ENCODE data around the gene GORASP1. TPM values are rescaled to one million over a fixed set of nuclear protein-coding genes. Genes with fewer than 3 reads are reported as not detected.

GORASP1 gene
- total and polyA plus RNA-seq, 2 of the 13 experiments (the other 11 are each of a cell fraction or from before 2014, with no cell fraction given) = 36.4 to 39.8 TPM

GRCh38 chr3:39136533-39137434 lies 29.4 kb upstream of the GORASP1 start (continued):
- TF ChIP-seq RFX5 (IDR thresholded peaks at IDR 0.05; ENCODE audit: low read depth, low read length) = no peak

GRCh38 chr3:39135170-39135805 lies 27.9 kb upstream of the GORASP1 start:
- Histone ChIP-seq H3K4me3 (replicated peaks in 1 of 3; ENCODE audit: insufficient read depth in 1 of 3, low read depth in 2 of 3, low read length in 3 of 3) (no peak overlapping the region), H4K20me1 (ENCODE audit: insufficient read depth, low read length) (no peaks in the 10 kb centered on the region), H3K4me1 (ENCODE audit: insufficient read depth, low read length) (no peaks in the 10 kb centered on the region), H3K36me3 (replicated peaks in 1 of 2; ENCODE audit: control insufficient read depth in 1 of 2, insufficient read depth in 2 of 2, low read length in 2 of 2) (no peaks in the 10 kb centered on the region), H3K9ac (ENCODE audit: insufficient read depth, low read depth, low read length) (no peak overlapping the region), H3K79me2 (ENCODE audit: insufficient read depth, low read length) (no peaks in the 10 kb centered on the region), H3K4me2 (ENCODE audit: low read depth, low read length) (no peak overlapping the region), H3K9me3 (ENCODE audit: low read length) (no peaks in the 10 kb centered on the region), H3K27me3 (ENCODE audit: control insufficient read depth in 1 of 2, insufficient read depth in 2 of 2, low read length in 2 of 2) (0 out of 5 replicates have a peak, but pooled peaks cover 0 to 1% of the 10 kb centered on the region in 2 experiments), H2AFZ (ENCODE audit: low read length) (no peak overlapping the region), H3K27ac (ENCODE audit: extremely low read length, insufficient read depth, low read length) (no peak overlapping the region)
- ATAC-seq (no peak), DNase-seq (ENCODE audit: low spot score) (no peak), FAIRE-seq (no peak)
- in situ Hi-C loops (cut with HindIII; ENCODE audit: extremely low pct_ligation_motif_present, low pct_unique_long_range_greater_than_20kb) (no loop called here), intact Hi-C loops (cut with micrococcal nuclease; ENCODE audit: unreplicated experiment) (no loop called here)
- ChIA-PET POLR2A (no interaction called here), CTCF (ENCODE audit: low intra/inter-chr PET ratio, low total read pairs) (no interaction called here)
- no TSS peak for BruUV-seq (replicated peaks)
- 2% methylated on average over 5 of the region's 8 CpGs for WGBS (ENCODE audit: low lambda C conversion rate)
- TF ChIP-seq ZBTB39 (CRISPR knock-in tag; IDR thresholded peaks at IDR 0.05) = no peak
- TF ChIP-seq CEBPB (IDR thresholded peaks at IDR 0.05; ENCODE audit: borderline replicate concordance, low read depth, low read length) = peak; percentile 24; the same call in 1 of the 2 replicates
